Thyroid gland (tissue), 4 donors: ENCODE measurements around the gene SH3RF3.

ENCODE experiments used
- POLR2A ChIP-seq, 2 donors: fragments of 450-650 bp; IDR thresholded peaks; one replicate each; pipeline ENCODE4 v1.6.1; 2017; ENCODE audit warnings: antibody characterized with exemption in 2 of 2, mild to moderate bottlenecking in 2 of 2, moderate library complexity in 1 of 2
- TF ChIP-seq, protein P1 (sequence below), 6 experiments: fragments of 200-600 bp in 3 of 6; fragments of 450-650 bp in 3 of 6; sonication (generic) in 3 of 6; IDR thresholded peaks; one replicate each; pipeline ENCODE4 v1.5.1; 2016 to 2019; ENCODE audit warnings: antibody characterized with exemption in 6 of 6, mild to moderate bottlenecking in 2 of 6, inconsistent platforms in 1 of 6, moderate library complexity in 1 of 6

DNA sequence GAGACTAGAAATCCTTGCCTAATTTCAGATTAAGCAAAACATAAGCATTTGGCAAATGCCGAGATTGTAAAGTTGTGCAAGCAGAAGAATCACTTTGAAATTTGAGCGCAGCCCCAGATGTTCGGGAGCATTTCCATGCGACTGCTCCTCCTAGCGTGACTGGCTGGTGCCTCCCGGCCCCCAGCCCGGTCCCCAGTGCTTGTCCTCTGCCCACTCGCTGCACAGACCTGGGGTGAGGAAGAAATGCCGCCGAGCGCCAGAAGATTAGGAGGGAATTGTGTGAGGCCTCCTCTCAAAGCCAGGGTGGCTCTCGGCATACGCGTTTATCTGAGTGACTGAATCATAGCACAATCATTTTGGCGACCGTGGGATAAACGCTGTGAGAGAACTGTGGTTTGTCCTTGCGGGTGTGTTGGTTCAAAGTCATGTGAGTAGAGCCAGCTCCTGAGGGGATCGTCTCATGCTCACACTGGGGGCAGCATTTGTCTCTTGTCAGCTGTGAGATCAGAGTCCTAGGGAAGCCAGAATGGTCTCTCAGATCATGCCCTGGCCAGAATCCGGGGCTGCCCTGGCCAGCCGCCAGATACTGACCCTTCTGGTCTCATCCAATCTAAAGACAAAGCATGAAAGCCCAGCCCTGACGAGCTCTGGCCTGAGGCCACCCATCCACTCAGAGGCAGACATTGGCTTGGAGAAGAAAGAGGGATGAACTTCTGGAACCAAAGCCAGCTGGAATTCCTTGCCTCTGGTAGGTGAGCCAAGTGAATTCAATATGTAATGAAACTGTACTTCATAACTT is 189.3 kb downstream of the SH3RF3 start:
- no peak for TF ChIP-seq POLR2A (IDR thresholded peaks at IDR 0.05)
- TF ChIP-seq, protein P1, sequence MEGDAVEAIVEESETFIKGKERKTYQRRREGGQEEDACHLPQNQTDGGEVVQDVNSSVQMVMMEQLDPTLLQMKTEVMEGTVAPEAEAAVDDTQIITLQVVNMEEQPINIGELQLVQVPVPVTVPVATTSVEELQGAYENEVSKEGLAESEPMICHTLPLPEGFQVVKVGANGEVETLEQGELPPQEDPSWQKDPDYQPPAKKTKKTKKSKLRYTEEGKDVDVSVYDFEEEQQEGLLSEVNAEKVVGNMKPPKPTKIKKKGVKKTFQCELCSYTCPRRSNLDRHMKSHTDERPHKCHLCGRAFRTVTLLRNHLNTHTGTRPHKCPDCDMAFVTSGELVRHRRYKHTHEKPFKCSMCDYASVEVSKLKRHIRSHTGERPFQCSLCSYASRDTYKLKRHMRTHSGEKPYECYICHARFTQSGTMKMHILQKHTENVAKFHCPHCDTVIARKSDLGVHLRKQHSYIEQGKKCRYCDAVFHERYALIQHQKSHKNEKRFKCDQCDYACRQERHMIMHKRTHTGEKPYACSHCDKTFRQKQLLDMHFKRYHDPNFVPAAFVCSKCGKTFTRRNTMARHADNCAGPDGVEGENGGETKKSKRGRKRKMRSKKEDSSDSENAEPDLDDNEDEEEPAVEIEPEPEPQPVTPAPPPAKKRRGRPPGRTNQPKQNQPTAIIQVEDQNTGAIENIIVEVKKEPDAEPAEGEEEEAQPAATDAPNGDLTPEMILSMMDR (IDR thresholded peaks at IDR 0.05), result no peak
